Islet of Langerhans (tissue), 1 donor: ENCODE measurements around the gene SHCBP1L.

Source experiments
- FAIRE-seq: peaks from one replicate; lab custom pipeline; 2011; peaks lifted over from hg19 to GRCh38; lab: Jason Lieb, UNC

Gene SHCBP1L

GRCh38 chr1:182889997-182890396 is 63.0 kb downstream of the SHCBP1L start:
- FAIRE-seq, result no peak

- no peak for FAIRE-seq
These were observed 64.0 kb downstream of the SHCBP1L start for GRCh38 chr1:182888736-182889531.

- no peak for FAIRE-seq
These were observed 66.0 kb downstream of the SHCBP1L start for GRCh38 chr1:182886985-182887384.

DNA sequence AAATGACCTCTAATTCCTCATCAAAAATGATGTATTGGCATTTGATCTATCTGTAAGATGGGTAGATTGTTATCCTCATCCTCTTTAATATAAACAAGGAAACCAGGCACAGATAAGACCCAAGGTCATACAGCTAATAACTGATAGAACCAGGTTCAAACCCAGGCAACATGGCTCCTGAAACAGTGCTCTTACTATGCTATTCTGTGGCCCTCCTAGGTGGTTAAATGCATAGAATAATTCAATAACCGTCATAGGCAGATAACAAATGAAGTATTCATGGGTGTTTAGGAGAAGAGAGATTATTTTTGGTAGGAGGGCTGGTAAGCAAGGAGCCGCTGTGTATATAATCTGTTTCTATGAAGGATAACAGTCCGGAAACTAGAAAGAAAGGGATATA is 67.4 kb downstream of the SHCBP1L start:
- FAIRE-seq, result no peak

GRCh38 chr1:182884872-182885271 is 68.1 kb downstream of the SHCBP1L start:
- FAIRE-seq, result no peak

GRCh38 chr1:182877842-182878241 is 75.1 kb downstream of the SHCBP1L start:
- FAIRE-seq, result no peak

DNA sequence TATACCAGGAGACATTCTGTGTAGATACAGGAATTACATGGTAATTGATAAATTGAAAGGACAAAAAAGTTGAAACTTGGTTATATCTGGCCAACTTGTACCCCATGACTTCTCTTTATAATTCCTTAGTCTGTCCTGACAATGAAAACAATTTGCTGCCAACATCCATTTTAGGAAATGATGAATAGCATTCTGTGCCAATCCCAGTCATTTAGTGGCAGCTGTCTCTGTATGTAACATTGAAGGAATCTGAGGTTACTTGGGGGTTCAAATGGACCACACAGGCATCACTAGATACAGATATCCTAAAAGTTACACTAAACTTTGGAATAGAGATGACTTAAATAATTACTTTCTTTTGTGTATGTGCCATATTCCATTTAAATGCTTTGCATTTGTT is 75.6 kb downstream of the SHCBP1L start:
- no peak for FAIRE-seq

DNA sequence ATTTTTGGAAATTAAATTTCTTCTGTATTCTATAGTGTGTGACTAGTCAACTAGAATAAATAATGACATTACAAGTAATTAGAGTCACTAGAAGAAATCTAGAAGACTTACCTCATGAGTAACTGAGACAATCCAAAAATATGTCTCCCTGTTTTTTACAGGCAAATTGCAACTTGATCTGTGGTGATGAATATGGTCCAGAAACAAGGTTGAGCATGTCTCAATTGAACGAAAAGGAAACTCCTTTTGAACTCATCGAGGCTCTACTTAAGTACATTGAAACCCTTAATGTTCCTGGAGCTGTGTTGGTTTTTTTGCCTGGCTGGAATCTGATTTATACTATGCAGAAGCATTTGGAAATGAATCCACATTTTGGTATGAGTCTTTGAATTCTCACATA is 77.1 kb downstream of the SHCBP1L start:
- no peak for FAIRE-seq

GRCh38 chr1:182872881-182873280 is 80.1 kb downstream of the SHCBP1L start:
- FAIRE-seq, result no peak

DNA sequence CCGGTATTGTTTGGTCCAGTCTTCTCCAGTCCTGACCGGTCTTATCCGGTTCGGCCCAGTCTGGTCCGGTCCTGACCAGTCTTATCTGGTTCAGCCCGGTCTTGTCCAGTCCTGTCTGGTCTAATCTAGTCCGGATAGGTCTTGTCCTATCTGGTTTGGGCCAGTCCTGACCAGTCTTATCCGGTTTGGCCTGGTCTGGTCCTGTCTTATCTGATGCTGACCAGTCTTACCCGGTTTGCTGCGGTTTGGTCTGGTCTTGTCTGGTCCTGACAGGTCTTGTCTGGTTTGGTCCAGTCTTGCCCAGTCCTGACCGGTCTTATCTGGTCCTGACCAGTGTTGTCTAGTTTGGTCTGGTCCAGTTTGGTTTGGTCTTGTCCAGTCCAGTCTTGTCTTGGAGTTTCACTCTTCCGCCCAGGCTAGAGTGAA is 83.7 kb downstream of the SHCBP1L start:
- no peak for FAIRE-seq

DNA sequence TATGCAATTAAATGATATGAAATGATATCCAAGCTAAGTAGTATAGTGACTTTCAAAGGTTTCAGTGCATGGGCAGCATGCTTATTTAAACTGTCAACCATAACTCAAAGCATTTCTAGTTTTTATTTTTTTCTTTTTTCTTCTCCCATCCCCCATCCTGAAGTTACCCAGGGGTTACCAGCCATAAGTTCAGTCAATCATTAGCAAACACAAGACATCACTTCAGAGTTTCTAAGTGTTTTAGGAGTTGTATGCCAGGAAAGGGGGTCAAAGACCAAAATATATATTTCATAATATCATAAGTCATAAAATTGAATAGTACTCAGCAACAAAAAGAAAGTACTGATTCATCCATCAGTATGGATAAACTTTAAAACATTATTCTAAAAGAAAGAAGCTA is 85.1 kb downstream of the SHCBP1L start:
- FAIRE-seq, result no peak

- no peak for FAIRE-seq
These were observed 89.0 kb downstream of the SHCBP1L start for GRCh38 chr1:182863940-182864339.

- no peak for FAIRE-seq
These were observed 90.1 kb downstream of the SHCBP1L start for GRCh38 chr1:182862827-182863226.

DNA sequence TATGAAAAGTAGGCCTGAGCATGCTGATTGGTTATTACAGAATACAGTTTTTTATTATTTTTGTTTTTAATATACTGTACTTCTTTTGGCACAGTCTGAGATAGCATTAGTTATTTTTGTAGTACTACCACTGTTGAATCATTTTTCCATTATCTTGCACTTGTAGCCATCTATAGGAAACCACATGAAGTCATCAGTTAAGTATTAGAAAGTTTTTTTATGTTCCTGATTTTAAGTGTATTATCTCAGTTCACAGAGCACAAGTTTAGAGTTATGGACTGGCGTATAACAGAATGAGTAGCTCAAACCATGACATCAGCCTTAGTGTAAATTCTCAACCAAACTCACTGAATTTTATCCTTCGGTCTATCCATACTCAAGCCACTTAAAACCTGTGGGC is 91.0 kb downstream of the SHCBP1L start:
- FAIRE-seq, result no peak

DNA sequence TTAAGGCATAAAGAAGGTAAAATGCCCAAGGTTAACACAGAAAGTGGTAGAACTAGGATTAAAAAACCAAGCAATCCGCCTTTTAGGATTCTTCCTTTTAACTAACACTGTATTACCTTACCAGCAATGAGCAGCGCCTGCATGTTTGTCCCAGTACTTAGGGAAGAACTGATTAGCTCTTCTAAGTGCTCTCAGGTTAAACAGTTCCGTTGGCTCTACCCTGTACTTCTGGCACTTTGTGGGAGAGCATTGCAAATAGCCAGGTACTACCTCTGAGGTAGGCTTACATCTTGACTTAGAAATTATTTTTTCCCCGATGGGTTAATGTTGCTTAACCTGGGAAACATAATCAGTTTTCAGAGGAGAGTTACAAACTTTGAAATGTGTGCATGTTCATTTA is 92.3 kb downstream of the SHCBP1L start:
- no peak for FAIRE-seq

GRCh38 chr1:182857212-182857611 is 95.8 kb downstream of the SHCBP1L start:
- no peak for FAIRE-seq

- FAIRE-seq, result no peak
These were observed 97.1 kb downstream of the SHCBP1L start for GRCh38 chr1:182855911-182856310.

DNA sequence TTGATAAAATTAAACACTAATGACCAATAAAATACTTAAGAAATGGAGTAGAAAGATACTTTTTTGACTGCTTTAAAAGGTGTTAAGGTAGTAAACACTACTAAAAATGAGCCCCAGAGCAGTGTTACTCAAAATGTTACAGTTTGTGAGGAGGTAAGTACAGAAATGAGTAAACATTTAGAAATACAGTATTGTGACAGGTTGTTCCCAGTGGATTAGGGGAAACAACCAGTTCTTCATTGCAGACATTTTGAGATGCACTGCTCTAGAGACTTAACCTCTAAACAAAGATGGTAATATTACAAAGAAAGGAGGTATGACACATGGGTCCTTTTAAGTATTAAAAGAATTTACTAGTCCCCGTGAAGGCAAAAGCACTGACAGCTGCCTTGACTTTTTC is 101.1 kb downstream of the SHCBP1L start:
- no peak for FAIRE-seq

DNA sequence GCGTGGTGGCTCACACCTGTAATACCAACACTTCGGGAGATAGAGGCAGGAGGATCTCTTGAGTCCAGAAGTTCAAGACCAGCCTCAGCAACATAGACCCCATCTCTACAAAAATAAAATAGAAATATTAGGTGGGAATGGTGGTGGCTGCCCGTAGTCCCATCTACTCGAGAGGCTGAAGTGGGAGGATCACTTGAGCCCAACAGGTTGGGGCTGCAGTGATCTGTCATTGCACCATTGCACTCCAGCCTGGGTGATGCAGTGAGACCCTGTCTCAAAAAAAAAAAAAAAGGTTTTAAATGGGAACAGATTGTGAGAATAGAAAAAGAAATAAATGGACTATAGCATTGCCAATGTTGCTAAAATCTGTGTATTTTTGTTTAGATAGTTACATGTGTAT is 102.6 kb downstream of the SHCBP1L start:
- no peak for FAIRE-seq
